HL-60 (cell line): ENCODE results near the gene FANCG.

Experiments used
- DNase-seq, 2 experiments: peaks; one replicate each; pipeline ENCODE4 v3.0.0-alpha.2; 2010 to 2020; ENCODE audit warnings: low read depth in 1 of 2, low spot score in 1 of 2
- H3K27ac ChIP-seq: fragments of 250-450 bp; sonication (Bioruptor Pico); replicated peaks from 2 replicates; pipeline ENCODE4 v1.5.1; 2020; ENCODE audit warnings: mild to moderate bottlenecking, moderate library complexity
- H3K27me3 ChIP-seq: fragments of 250-450 bp; sonication (Bioruptor Pico); 2 replicates; pipeline ENCODE4 v1.5.1; 2021; ENCODE audit warnings: mild to moderate bottlenecking, moderate library complexity; ENCODE audit not compliant: insufficient read depth, poor library complexity, severe bottlenecking
- H3K4me3 ChIP-seq: replicated peaks from 2 replicates; pipeline ENCODE4 v1.5.1; 2011; ENCODE audit warnings: mild to moderate bottlenecking, control low read depth, low read length; ENCODE audit not compliant: insufficient read depth
- GABPA ChIP-seq: IDR thresholded peaks from 2 replicates; pipeline ENCODE4 v1.6.1; 2012; ENCODE audit warnings: low read depth
- POLR2AphosphoS5 ChIP-seq: IDR thresholded peaks from 2 replicates; pipeline ENCODE4 v1.6.1; 2012; ENCODE audit warnings: low read depth
- SPI1 ChIP-seq: IDR thresholded peaks from 2 replicates; pipeline ENCODE4 v1.6.1; 2012; ENCODE audit warnings: low read depth, mild to moderate bottlenecking, borderline replicate concordance
- TF ChIP-seq, protein P1 (sequence below): IDR thresholded peaks from 2 replicates; pipeline ENCODE4 v1.6.1; 2012; ENCODE audit warnings: low read depth; ENCODE audit not compliant: insufficient replicate concordance
- TF ChIP-seq, protein P2 (sequence below): IDR thresholded peaks from one replicate; pipeline ENCODE4 v1.5.1; 2011; ENCODE audit warnings: low read length, control low read depth, inconsistent platforms; ENCODE audit not compliant: insufficient read depth

Gene FANCG

DNA sequence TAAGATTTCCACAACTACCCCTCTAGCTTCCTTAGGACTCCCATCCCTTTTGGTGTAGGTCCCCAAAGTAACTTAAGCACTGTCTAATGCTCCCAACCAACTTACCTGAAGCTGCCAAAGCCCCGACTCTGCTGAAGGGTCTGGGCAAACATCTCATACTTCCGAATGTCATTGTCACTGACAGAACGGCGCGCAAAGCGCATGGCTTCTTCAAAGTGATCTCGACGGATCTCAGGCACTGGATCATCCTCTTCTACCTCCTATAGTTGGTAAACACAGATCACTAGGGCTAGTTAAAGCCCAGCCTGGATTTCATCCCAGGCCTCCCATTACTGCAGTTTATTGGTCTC lies 22.5 kb downstream of the FANCG start:
- DNase-seq = no peak
- TF ChIP-seq, protein P1, sequence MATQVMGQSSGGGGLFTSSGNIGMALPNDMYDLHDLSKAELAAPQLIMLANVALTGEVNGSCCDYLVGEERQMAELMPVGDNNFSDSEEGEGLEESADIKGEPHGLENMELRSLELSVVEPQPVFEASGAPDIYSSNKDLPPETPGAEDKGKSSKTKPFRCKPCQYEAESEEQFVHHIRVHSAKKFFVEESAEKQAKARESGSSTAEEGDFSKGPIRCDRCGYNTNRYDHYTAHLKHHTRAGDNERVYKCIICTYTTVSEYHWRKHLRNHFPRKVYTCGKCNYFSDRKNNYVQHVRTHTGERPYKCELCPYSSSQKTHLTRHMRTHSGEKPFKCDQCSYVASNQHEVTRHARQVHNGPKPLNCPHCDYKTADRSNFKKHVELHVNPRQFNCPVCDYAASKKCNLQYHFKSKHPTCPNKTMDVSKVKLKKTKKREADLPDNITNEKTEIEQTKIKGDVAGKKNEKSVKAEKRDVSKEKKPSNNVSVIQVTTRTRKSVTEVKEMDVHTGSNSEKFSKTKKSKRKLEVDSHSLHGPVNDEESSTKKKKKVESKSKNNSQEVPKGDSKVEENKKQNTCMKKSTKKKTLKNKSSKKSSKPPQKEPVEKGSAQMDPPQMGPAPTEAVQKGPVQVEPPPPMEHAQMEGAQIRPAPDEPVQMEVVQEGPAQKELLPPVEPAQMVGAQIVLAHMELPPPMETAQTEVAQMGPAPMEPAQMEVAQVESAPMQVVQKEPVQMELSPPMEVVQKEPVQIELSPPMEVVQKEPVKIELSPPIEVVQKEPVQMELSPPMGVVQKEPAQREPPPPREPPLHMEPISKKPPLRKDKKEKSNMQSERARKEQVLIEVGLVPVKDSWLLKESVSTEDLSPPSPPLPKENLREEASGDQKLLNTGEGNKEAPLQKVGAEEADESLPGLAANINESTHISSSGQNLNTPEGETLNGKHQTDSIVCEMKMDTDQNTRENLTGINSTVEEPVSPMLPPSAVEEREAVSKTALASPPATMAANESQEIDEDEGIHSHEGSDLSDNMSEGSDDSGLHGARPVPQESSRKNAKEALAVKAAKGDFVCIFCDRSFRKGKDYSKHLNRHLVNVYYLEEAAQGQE = no peak
- TF ChIP-seq SPI1 = no peak
- no peak for TF ChIP-seq GABPA
- TF ChIP-seq POLR2AphosphoS5 = no peak
- TF ChIP-seq, protein P2, sequence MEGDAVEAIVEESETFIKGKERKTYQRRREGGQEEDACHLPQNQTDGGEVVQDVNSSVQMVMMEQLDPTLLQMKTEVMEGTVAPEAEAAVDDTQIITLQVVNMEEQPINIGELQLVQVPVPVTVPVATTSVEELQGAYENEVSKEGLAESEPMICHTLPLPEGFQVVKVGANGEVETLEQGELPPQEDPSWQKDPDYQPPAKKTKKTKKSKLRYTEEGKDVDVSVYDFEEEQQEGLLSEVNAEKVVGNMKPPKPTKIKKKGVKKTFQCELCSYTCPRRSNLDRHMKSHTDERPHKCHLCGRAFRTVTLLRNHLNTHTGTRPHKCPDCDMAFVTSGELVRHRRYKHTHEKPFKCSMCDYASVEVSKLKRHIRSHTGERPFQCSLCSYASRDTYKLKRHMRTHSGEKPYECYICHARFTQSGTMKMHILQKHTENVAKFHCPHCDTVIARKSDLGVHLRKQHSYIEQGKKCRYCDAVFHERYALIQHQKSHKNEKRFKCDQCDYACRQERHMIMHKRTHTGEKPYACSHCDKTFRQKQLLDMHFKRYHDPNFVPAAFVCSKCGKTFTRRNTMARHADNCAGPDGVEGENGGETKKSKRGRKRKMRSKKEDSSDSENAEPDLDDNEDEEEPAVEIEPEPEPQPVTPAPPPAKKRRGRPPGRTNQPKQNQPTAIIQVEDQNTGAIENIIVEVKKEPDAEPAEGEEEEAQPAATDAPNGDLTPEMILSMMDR = no peak
- H3K27me3 ChIP-seq = no peaks in the 10 kb centered on the region
- H3K4me3 ChIP-seq = no peak overlapping the region
- no peak overlapping the region for H3K27ac ChIP-seq

DNA sequence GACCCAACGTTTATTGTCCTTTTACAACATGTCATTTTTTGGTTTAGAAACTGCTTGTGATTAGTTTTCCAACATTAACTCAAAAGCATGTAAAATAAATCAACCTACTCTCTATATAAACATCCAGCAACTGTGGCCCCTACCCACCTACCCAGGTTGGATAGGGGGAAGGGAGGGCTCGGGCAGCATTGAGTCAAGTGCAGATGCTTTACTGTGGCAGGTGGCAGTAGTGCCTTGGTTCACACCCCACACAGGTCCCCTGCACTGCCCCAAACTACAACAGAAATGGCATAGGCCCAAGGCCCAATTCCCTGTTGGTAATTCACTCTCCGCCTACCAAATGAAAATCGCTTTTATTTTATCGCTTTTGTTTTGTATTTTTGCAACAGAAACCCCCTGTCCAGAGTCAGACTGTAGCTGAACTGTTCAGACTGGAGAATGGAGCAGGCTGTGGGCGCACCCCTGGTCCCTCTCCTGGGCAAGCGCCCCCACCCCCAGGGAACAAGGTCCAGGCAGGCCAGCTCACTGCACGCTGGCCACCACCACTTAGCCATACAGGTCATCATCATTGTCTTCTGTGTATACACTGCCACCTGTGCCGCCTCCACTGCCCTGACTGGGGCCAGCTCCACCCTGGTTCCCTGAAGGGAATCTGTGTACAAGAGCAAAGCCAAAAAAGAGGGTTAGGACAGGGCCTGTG lies 23.0 kb downstream of the FANCG start:
- H3K27me3 ChIP-seq = no peaks in the 10 kb centered on the region
- no peak for TF ChIP-seq POLR2AphosphoS5
- no peak for DNase-seq
- no peak overlapping the region for H3K27ac ChIP-seq
- H3K4me3 ChIP-seq = no peak overlapping the region

DNA sequence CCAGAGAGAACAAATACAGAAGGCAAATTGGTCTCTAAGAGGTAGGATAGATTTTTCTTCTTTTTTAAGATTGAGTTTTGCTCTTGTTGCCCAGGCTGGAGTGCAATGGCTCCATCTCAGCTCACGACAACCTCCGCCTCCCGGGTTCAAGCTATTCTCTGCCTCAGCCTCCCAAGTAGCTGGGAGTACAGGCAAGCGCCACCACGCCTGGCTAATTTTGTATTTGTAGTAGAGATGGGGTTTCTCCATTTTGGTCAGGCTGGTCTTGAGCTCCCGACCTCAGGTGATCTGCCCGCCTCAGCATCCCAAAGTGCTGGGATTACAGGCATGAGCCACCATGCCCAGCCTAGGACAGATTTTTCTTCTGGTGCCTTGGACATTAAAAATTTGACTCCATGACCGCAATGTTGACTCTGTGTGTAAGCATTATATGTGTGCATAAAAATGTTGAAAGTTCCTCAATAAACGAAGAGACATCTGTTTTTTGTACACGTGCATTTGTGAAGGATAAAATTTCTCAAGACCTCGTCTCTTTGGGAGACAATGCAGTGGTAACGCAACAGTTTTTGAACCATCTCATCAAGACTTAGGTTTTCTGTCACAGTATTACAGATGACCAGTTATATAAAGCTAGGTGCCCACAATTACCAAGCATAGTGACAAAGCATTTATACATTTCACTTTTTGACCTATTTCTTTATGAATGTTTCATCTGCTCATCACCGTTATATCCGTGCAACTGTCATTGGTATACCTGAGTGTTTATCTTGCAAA lies 24.7 kb downstream of the FANCG start:
- no peak overlapping the region for H3K4me3 ChIP-seq
- no peak overlapping the region for H3K27ac ChIP-seq
- H3K27me3 ChIP-seq = no peaks in the 10 kb centered on the region
- DNase-seq = no peak
- TF ChIP-seq POLR2AphosphoS5 (no peak), SPI1 (no peak), GABPA (no peak)
- TF ChIP-seq, protein P1 = no peak
- TF ChIP-seq, protein P2 = no peak

DNA sequence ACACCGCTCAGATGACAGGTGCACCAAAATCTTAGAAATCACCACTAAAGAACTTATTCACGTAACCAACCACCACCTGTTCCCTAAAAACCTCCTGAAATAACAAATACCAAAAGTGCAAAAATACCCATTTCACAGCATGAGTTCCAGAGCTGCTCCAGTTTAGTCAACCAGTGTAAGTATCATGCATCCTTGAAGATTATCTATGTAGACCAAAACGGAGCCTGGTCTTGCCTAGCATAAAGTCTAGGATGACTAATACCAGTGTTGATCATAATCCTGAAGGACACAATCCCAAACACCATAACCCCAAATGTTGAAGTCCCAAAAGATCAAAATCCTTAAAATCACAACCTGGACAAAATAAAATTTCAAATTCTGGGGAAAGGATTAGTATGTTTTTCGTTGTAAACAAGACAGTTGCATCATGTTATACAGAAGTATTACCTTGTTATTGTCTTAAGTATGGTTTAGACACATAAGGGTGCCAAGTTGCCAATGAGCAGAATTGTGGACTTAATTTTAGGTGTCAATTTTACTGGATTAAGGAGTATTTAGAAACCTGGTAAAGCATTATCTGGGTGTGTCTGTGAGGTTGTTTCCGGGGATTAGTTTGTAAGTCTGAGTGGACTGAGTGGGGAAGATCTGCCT lies 25.4 kb downstream of the FANCG start:
- TF ChIP-seq, protein P1 = no peak
- TF ChIP-seq SPI1 = no peak
- TF ChIP-seq POLR2AphosphoS5 = no peak
- TF ChIP-seq, protein P2 = no peak
- TF ChIP-seq GABPA = no peak
- no peaks in the 10 kb centered on the region for H3K27me3 ChIP-seq
- DNase-seq = no peak

More for the DNA sequence above, 25.4 kb downstream of the FANCG start:
- H3K4me3 ChIP-seq = no peak overlapping the region
- H3K27ac ChIP-seq = no peak overlapping the region
